WTC11 (cell line): ENCODE data around the gene MESP1. TPM values are rescaled to one million over a fixed set of nuclear protein-coding genes. Genes with fewer than 3 reads are reported as not detected.

Source experiments
- ATAC-seq: fragments of 200-7000 bp; cut with Tn5 transposase; 2 replicates; pipeline ENCODE4 v1.10.0; 2021; ENCODE audit warnings: mild to moderate bottlenecking, moderate library complexity
- CTCF ChIA-PET: fragments of 300-600 bp; sonication (Branson Sonifier 250); formaldehyde crosslinking; loops from one replicate; lab custom pipeline; 2021; ENCODE audit warnings: antibody characterized with exemption; lab: Charles Lee
- POLR2A ChIA-PET: fragments of 350-600 bp; sonication (Branson Sonifier 250); formaldehyde crosslinking; loops from one replicate; lab custom pipeline; 2021; ENCODE audit warnings: antibody characterized with exemption; lab: Charles Lee
- DNase-seq: peaks from one replicate; pipeline ENCODE4 v3.0.0; 2021; ENCODE audit warnings: low spot score
- H3K27ac Mint-ChIP-seq: 2 replicates; pipeline ENCODE4 v1.8.0; 2021; ENCODE audit warnings: mixed read lengths
- H3K27me3 Mint-ChIP-seq: 2 replicates; pipeline ENCODE4 v1.8.0; 2021; ENCODE audit warnings: low read depth, mild to moderate bottlenecking, moderate library complexity, mixed read lengths
- H3K36me3 Mint-ChIP-seq: 2 replicates; pipeline ENCODE4 v1.8.0; 2021; ENCODE audit warnings: mixed read lengths
- H3K4me1 Mint-ChIP-seq: 2 replicates; pipeline ENCODE4 v1.8.0; 2022; ENCODE audit warnings: mixed read lengths
- H3K4me3 Mint-ChIP-seq: 2 replicates; pipeline ENCODE4 v1.8.0; 2021; ENCODE audit warnings: mild to moderate bottlenecking, moderate library complexity, mixed read lengths
- H3K9me3 Mint-ChIP-seq: 2 replicates; pipeline ENCODE4 v1.8.0; 2021; ENCODE audit warnings: mixed read lengths
- ATF1 ChIP-seq: sonication (generic); formaldehyde crosslinking; IDR thresholded peaks from 2 replicates; pipeline ENCODE4 v1.8.1; 2023; ENCODE audit warnings: mild to moderate bottlenecking, moderate library complexity, missing genetic modification reagents
- CREM ChIP-seq: sonication (generic); formaldehyde crosslinking; IDR thresholded peaks from 2 replicates; pipeline ENCODE4 v1.8.1; 2022; ENCODE audit warnings: mild to moderate bottlenecking, missing genetic modification reagents, moderate library complexity
- EMX1 ChIP-seq: fragments of 250-450 bp; sonication (Bioruptor Pico); IDR thresholded peaks from 2 replicates; pipeline ENCODE4 v1.8.0; 2021; ENCODE audit warnings: mild to moderate bottlenecking
- FOXP1 ChIP-seq: sonication (generic); formaldehyde crosslinking; IDR thresholded peaks from 2 replicates; pipeline ENCODE4 v1.8.0; 2022; ENCODE audit warnings: missing genetic modification reagents, mild to moderate bottlenecking, moderate library complexity, borderline replicate concordance
- GRHL2 ChIP-seq: fragments of 250-450 bp; sonication (Bioruptor Pico); IDR thresholded peaks from 2 replicates; pipeline ENCODE4 v1.8.0; 2022; ENCODE audit warnings: mild to moderate bottlenecking, moderate library complexity; ENCODE audit not compliant: insufficient replicate concordance, severe bottlenecking
- GTF2I ChIP-seq: fragments of 250-450 bp; sonication (Bioruptor Pico); conservative IDR thresholded peaks from 2 replicates; pipeline ENCODE4 v1.4.0; 2021; ENCODE audit warnings: mild to moderate bottlenecking
- IRF2 ChIP-seq: sonication (generic); formaldehyde crosslinking; IDR thresholded peaks from 2 replicates; pipeline ENCODE4 v1.8.0; 2022; ENCODE audit warnings: low read depth, missing genetic modification reagents, borderline replicate concordance
- KAT7 ChIP-seq: sonication (generic); formaldehyde crosslinking; IDR thresholded peaks from 2 replicates; pipeline ENCODE4 v1.8.1; 2023; ENCODE audit warnings: missing genetic modification reagents, mild to moderate bottlenecking, borderline replicate concordance
- NFATC4 ChIP-seq: fragments of 250-450 bp; sonication (Bioruptor Pico); IDR thresholded peaks from 2 replicates; pipeline ENCODE4 v1.9.0; 2021; ENCODE audit warnings: mild to moderate bottlenecking
- NFYB ChIP-seq: sonication (generic); formaldehyde crosslinking; conservative IDR thresholded peaks from 2 replicates; pipeline ENCODE4 v1.8.0; 2022; ENCODE audit warnings: low read depth, missing genetic modification reagents
- OVOL2 ChIP-seq: fragments of 250-450 bp; sonication (Bioruptor Pico); IDR thresholded peaks from 2 replicates; pipeline ENCODE4 v1.9.0; 2021; ENCODE audit warnings: mild to moderate bottlenecking, borderline replicate concordance
- RELA ChIP-seq: sonication (generic); formaldehyde crosslinking; IDR thresholded peaks from 2 replicates; pipeline ENCODE4 v1.8.1; 2022; ENCODE audit warnings: missing genetic modification reagents, mild to moderate bottlenecking, borderline replicate concordance
- SP1 ChIP-seq: sonication (generic); formaldehyde crosslinking; conservative IDR thresholded peaks from 2 replicates; pipeline ENCODE4 v1.8.1; 2022; ENCODE audit warnings: missing genetic modification reagents
- TCF7 ChIP-seq: sonication (generic); formaldehyde crosslinking; IDR thresholded peaks from 2 replicates; pipeline ENCODE4 v1.8.0; 2022; ENCODE audit warnings: mild to moderate bottlenecking, low read depth, missing genetic modification reagents, moderate library complexity
- TEAD4 ChIP-seq: sonication (generic); formaldehyde crosslinking; IDR thresholded peaks from 2 replicates; pipeline ENCODE4 v1.8.0; 2022; ENCODE audit warnings: mild to moderate bottlenecking, missing genetic modification reagents
- ZNF121 ChIP-seq: sonication (generic); formaldehyde crosslinking; IDR thresholded peaks from 2 replicates; pipeline ENCODE4 v1.8.0; 2023; ENCODE audit warnings: missing genetic modification reagents
- ZNF232 ChIP-seq: sonication (generic); formaldehyde crosslinking; IDR thresholded peaks from 2 replicates; pipeline ENCODE4 v1.8.0; 2022; ENCODE audit warnings: mild to moderate bottlenecking, missing genetic modification reagents
- ZNF416 ChIP-seq: fragments of 250-450 bp; sonication (Bioruptor Pico); IDR thresholded peaks from 2 replicates; pipeline ENCODE4 v1.9.0; 2021; ENCODE audit warnings: mild to moderate bottlenecking, inconsistent platforms
- ZNF671 ChIP-seq: fragments of 250-450 bp; sonication (Bioruptor Pico); IDR thresholded peaks from 2 replicates; pipeline ENCODE4 v1.8.0; 2021; ENCODE audit warnings: mild to moderate bottlenecking
- total RNA-seq: library from RNA; stranded (reverse); gene quantifications from 3 replicates; pipeline ENCODE4 v1.2.3, GENCODE V29; 2021
- TF ChIP-seq, protein P1 (sequence below): sonication (generic); formaldehyde crosslinking; conservative IDR thresholded peaks from 2 replicates; pipeline ENCODE4 v1.8.1; 2023; ENCODE audit warnings: mild to moderate bottlenecking, low read depth, missing genetic modification reagents, moderate library complexity
- TF ChIP-seq, protein P2 (sequence below): sonication (generic); formaldehyde crosslinking; IDR thresholded peaks from 2 replicates; pipeline ENCODE4 v1.8.1; 2022; ENCODE audit warnings: low read depth, missing genetic modification reagents, borderline replicate concordance
- TF ChIP-seq, protein P3 (sequence below): fragments of 250-450 bp; sonication (Bioruptor Pico); IDR thresholded peaks from 2 replicates; pipeline ENCODE4 v1.9.0; 2021; ENCODE audit warnings: mild to moderate bottlenecking
- TF ChIP-seq, protein P4 (sequence below): fragments of 250-450 bp; sonication (Bioruptor Pico); IDR thresholded peaks from 2 replicates; pipeline ENCODE4 v1.9.0; 2021; ENCODE audit warnings: mild to moderate bottlenecking
- TF ChIP-seq, protein P5 (sequence below): sonication (generic); formaldehyde crosslinking; IDR thresholded peaks from 2 replicates; pipeline ENCODE4 v1.8.0; 2023; ENCODE audit warnings: missing genetic modification reagents
- TF ChIP-seq, protein P6 (sequence below): sonication (generic); formaldehyde crosslinking; IDR thresholded peaks from 2 replicates; pipeline ENCODE4 v1.8.1; 2022; ENCODE audit warnings: mild to moderate bottlenecking, missing genetic modification reagents, moderate library complexity, borderline replicate concordance

Gene MESP1
- total RNA-seq, 1 experiment from 2014 or later = 0.50 TPM

DNA sequence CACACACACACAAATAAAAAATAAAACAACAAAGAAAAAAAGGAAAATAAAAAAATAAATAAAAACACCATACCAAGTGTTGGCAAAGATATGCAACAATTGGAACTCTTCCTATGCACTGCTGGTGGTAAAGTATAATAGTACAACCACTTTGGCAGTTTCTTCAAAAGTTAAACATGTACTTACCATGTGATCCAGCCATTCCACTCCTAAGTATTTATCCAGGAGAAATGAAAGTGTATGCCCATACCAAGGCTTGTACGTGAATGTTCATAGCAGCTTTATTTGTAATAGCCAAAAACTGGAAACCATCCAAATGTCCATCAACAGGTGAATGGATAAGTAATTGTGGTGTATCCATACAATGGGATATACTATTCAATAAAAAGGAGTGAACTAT is 43.5 kb downstream of the MESP1 start:
- no peak for DNase-seq
- TF ChIP-seq GTF2I (CRISPR knock-in tag) = no peak
- no peak for TF ChIP-seq ZNF232 (CRISPR knock-in tag)
- no peak for TF ChIP-seq IRF2 (CRISPR knock-in tag)
- no peak for TF ChIP-seq TEAD4
- no peak for TF ChIP-seq ZNF671 (CRISPR knock-in tag)
- no peak for TF ChIP-seq NFYB (CRISPR knock-in tag)
- TF ChIP-seq ZNF416 (CRISPR knock-in tag) = no peak
- TF ChIP-seq OVOL2 (CRISPR knock-in tag) = no peak
- TF ChIP-seq NFATC4 (CRISPR knock-in tag) = no peak
- TF ChIP-seq EMX1 (CRISPR knock-in tag) = no peak
- no peak for TF ChIP-seq ZNF121 (CRISPR knock-in tag)
- TF ChIP-seq, protein P1, sequence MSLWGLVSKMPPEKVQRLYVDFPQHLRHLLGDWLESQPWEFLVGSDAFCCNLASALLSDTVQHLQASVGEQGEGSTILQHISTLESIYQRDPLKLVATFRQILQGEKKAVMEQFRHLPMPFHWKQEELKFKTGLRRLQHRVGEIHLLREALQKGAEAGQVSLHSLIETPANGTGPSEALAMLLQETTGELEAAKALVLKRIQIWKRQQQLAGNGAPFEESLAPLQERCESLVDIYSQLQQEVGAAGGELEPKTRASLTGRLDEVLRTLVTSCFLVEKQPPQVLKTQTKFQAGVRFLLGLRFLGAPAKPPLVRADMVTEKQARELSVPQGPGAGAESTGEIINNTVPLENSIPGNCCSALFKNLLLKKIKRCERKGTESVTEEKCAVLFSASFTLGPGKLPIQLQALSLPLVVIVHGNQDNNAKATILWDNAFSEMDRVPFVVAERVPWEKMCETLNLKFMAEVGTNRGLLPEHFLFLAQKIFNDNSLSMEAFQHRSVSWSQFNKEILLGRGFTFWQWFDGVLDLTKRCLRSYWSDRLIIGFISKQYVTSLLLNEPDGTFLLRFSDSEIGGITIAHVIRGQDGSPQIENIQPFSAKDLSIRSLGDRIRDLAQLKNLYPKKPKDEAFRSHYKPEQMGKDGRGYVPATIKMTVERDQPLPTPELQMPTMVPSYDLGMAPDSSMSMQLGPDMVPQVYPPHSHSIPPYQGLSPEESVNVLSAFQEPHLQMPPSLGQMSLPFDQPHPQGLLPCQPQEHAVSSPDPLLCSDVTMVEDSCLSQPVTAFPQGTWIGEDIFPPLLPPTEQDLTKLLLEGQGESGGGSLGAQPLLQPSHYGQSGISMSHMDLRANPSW (CRISPR knock-in tag) = no peak
- TF ChIP-seq TCF7 = no peak
- TF ChIP-seq FOXP1 (CRISPR knock-in tag) = no peak
- no peak for TF ChIP-seq CREM (CRISPR knock-in tag)
- no peak for TF ChIP-seq GRHL2 (CRISPR knock-in tag)
- no peak for TF ChIP-seq RELA (CRISPR knock-in tag)
- H3K36me3 Mint-ChIP-seq = no peaks in the 10 kb centered on the region
- no peak for ATAC-seq
- no peak overlapping the region for H3K4me3 Mint-ChIP-seq
- no peak overlapping the region for H3K27ac Mint-ChIP-seq
- CTCF ChIA-PET = interaction anchor here (1.0 kb wide), 1 partner anchor 34 kb away, joined by 3 read pairs; no protein-coding TSS in a partner anchor
- H3K9me3 Mint-ChIP-seq = 0 out of 2 replicates have a peak, but pooled peaks cover 2% of the 10 kb centered on the region
- H3K27me3 Mint-ChIP-seq = peaks cover 9% of the 10 kb centered on the region
- POLR2A ChIA-PET = no interaction called here
- no peaks in the 10 kb centered on the region for H3K4me1 Mint-ChIP-seq

DNA sequence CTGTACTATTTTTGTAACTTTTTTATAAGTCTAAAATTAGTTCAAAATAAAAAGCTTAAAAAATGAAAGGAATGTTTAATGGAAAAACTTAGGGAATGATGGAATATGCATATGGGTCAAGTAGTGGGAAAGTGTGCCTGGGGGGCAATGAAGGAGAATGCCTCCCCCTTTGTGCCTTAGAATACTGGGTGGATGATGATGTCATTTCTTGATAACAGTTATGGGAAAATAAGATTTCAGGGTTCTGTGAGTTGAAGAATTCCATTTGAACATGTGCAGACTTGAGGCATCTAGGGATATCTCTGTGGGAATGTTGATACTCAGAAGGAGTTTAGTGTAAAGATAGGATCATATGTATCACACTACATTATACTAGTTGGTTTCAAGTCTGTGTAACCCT is 46.6 kb downstream of the MESP1 start:
- ChIA-PET CTCF (interaction anchor here (1.0 to 1.7 kb wide), 2 partner anchors 31 to 36 kb away, joined by 4 read pairs; no protein-coding TSS in a partner anchor), POLR2A (no interaction called here)
- no peak for DNase-seq
- Mint-ChIP-seq H3K27me3 (peaks cover 14% of the 10 kb centered on the region), H3K27ac (no peak overlapping the region), H3K4me1 (no peaks in the 10 kb centered on the region), H3K36me3 (no peaks in the 10 kb centered on the region), H3K9me3 (no peaks in the 10 kb centered on the region), H3K4me3 (no peak overlapping the region)
- ATAC-seq = no peak
- TF ChIP-seq TCF7 = no peak
- TF ChIP-seq, protein P2, sequence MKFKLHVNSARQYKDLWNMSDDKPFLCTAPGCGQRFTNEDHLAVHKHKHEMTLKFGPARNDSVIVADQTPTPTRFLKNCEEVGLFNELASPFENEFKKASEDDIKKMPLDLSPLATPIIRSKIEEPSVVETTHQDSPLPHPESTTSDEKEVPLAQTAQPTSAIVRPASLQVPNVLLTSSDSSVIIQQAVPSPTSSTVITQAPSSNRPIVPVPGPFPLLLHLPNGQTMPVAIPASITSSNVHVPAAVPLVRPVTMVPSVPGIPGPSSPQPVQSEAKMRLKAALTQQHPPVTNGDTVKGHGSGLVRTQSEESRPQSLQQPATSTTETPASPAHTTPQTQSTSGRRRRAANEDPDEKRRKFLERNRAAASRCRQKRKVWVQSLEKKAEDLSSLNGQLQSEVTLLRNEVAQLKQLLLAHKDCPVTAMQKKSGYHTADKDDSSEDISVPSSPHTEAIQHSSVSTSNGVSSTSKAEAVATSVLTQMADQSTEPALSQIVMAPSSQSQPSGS = no peak
- TF ChIP-seq NFYB (CRISPR knock-in tag) = no peak
- TF ChIP-seq, protein P3, sequence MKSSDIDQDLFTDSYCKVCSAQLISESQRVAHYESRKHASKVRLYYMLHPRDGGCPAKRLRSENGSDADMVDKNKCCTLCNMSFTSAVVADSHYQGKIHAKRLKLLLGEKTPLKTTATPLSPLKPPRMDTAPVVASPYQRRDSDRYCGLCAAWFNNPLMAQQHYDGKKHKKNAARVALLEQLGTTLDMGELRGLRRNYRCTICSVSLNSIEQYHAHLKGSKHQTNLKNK (CRISPR knock-in tag) = no peak
- no peak for TF ChIP-seq SP1 (CRISPR knock-in tag)
- no peak for TF ChIP-seq ATF1 (CRISPR knock-in tag)
- TF ChIP-seq KAT7 (CRISPR knock-in tag) = no peak
- TF ChIP-seq, protein P4, sequence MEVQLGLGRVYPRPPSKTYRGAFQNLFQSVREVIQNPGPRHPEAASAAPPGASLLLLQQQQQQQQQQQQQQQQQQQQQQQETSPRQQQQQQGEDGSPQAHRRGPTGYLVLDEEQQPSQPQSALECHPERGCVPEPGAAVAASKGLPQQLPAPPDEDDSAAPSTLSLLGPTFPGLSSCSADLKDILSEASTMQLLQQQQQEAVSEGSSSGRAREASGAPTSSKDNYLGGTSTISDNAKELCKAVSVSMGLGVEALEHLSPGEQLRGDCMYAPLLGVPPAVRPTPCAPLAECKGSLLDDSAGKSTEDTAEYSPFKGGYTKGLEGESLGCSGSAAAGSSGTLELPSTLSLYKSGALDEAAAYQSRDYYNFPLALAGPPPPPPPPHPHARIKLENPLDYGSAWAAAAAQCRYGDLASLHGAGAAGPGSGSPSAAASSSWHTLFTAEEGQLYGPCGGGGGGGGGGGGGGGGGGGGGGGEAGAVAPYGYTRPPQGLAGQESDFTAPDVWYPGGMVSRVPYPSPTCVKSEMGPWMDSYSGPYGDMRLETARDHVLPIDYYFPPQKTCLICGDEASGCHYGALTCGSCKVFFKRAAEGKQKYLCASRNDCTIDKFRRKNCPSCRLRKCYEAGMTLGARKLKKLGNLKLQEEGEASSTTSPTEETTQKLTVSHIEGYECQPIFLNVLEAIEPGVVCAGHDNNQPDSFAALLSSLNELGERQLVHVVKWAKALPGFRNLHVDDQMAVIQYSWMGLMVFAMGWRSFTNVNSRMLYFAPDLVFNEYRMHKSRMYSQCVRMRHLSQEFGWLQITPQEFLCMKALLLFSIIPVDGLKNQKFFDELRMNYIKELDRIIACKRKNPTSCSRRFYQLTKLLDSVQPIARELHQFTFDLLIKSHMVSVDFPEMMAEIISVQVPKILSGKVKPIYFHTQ (CRISPR knock-in tag) = no peak
- TF ChIP-seq, protein P5, sequence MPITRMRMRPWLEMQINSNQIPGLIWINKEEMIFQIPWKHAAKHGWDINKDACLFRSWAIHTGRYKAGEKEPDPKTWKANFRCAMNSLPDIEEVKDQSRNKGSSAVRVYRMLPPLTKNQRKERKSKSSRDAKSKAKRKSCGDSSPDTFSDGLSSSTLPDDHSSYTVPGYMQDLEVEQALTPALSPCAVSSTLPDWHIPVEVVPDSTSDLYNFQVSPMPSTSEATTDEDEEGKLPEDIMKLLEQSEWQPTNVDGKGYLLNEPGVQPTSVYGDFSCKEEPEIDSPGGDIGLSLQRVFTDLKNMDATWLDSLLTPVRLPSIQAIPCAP (CRISPR knock-in tag) = no peak
- TF ChIP-seq OVOL2 (CRISPR knock-in tag) = no peak
- TF ChIP-seq TEAD4 = no peak
- TF ChIP-seq, protein P6, sequence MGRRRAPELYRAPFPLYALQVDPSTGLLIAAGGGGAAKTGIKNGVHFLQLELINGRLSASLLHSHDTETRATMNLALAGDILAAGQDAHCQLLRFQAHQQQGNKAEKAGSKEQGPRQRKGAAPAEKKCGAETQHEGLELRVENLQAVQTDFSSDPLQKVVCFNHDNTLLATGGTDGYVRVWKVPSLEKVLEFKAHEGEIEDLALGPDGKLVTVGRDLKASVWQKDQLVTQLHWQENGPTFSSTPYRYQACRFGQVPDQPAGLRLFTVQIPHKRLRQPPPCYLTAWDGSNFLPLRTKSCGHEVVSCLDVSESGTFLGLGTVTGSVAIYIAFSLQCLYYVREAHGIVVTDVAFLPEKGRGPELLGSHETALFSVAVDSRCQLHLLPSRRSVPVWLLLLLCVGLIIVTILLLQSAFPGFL (CRISPR knock-in tag) = no peak
